ENCODE data around the gene BBS7.

BBS7 gene

GRCh38 chr4:121789960-121790829 lies 80.1 kb downstream of the BBS7 start:
- no peak for DNase-seq

- no peak for DNase-seq
Measured at GRCh38 chr4:121789455-121789854, 80.8 kb downstream of the BBS7 start.

- DNase-seq, result no peak
Measured at GRCh38 chr4:121788896-121789295, 81.4 kb downstream of the BBS7 start.

GRCh38 chr4:121786221-121786620 lies 84.1 kb downstream of the BBS7 start:
- no peak for DNase-seq

GRCh38 chr4:121785479-121785878 lies 84.8 kb downstream of the BBS7 start:
- DNase-seq, result no peak

GRCh38 chr4:121784975-121785374 lies 85.3 kb downstream of the BBS7 start:
- DNase-seq, result no peak

- DNase-seq, result no peak
Measured at GRCh38 chr4:121784401-121784800, 85.9 kb downstream of the BBS7 start.

GRCh38 chr4:121783210-121783609 lies 87.1 kb downstream of the BBS7 start:
- DNase-seq, result no peak

- no peak for DNase-seq
Measured at GRCh38 chr4:121778991-121779628, 91.2 kb downstream of the BBS7 start.

- no peak for DNase-seq
Measured at GRCh38 chr4:121777625-121778024, 92.6 kb downstream of the BBS7 start.

- DNase-seq, result no peak
Measured at GRCh38 chr4:121776610-121777401, 93.5 kb downstream of the BBS7 start.
